Measurements from ENCODE around the gene LRRC52.

DNA sequence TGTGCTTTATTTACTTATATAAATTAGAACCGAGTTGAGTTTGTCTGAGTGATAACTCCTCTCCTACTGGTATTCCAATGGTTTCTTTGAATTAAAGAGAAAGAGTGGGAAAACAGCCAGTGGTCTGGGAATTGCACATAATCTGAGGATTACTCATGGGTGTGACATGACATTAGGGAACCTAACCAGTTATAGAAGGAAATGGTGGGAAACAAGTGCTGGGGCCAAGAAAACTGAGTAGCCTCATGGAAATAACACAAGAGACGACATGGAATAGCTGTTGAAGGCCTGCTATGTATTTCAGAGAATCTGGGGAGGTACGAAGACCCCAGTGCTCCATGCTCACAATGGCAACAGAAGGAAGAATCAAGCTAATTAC lies 41.8 kb upstream of the LRRC52 start:
- TF ChIP-seq, protein P1, sequence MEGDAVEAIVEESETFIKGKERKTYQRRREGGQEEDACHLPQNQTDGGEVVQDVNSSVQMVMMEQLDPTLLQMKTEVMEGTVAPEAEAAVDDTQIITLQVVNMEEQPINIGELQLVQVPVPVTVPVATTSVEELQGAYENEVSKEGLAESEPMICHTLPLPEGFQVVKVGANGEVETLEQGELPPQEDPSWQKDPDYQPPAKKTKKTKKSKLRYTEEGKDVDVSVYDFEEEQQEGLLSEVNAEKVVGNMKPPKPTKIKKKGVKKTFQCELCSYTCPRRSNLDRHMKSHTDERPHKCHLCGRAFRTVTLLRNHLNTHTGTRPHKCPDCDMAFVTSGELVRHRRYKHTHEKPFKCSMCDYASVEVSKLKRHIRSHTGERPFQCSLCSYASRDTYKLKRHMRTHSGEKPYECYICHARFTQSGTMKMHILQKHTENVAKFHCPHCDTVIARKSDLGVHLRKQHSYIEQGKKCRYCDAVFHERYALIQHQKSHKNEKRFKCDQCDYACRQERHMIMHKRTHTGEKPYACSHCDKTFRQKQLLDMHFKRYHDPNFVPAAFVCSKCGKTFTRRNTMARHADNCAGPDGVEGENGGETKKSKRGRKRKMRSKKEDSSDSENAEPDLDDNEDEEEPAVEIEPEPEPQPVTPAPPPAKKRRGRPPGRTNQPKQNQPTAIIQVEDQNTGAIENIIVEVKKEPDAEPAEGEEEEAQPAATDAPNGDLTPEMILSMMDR (IDR thresholded peaks at IDR 0.05) = no peak
- no peak for TF ChIP-seq EZH2 (IDR thresholded peaks at IDR 0.05; ENCODE audit: borderline replicate concordance, insufficient read depth, low read depth, low read length, poor library complexity, severe bottlenecking)

All from B cell (primary cell).